SK-N-SH treated with all-trans-retinoic acid at 6 μM for 48 hours (cell line): ENCODE results near the gene ERP44.

ENCODE experiments used
- BACH2 ChIP-seq: fragments of 250-450 bp; sonication (Bioruptor Pico); IDR thresholded peaks from 2 replicates; pipeline ENCODE4 v1.9.0; 2021; ENCODE audit warnings: mild to moderate bottlenecking, borderline replicate concordance
- CREB5 ChIP-seq: fragments of 250-450 bp; sonication (Bioruptor Pico); IDR thresholded peaks from 2 replicates; pipeline ENCODE4 v1.5.1; 2020; ENCODE audit warnings: low read depth, mild to moderate bottlenecking, moderate library complexity
- CSDC2 ChIP-seq: fragments of 250-450 bp; sonication (Bioruptor Pico); IDR thresholded peaks from 2 replicates; pipeline ENCODE4 v1.5.0; 2020; ENCODE audit warnings: mild to moderate bottlenecking, moderate library complexity
- ESRRG ChIP-seq: fragments of 250-450 bp; sonication (Bioruptor Pico); IDR thresholded peaks from 2 replicates; pipeline ENCODE4 v1.6.1; 2021; ENCODE audit warnings: mild to moderate bottlenecking
- GLIS3 ChIP-seq: fragments of 250-450 bp; sonication (Bioruptor Pico); IDR thresholded peaks from 2 replicates; pipeline ENCODE4 v1.5.0; 2020; ENCODE audit warnings: mild to moderate bottlenecking, moderate library complexity
- ISL1 ChIP-seq: fragments of 250-450 bp; sonication (Bioruptor Pico); IDR thresholded peaks from 2 replicates; pipeline ENCODE4 v2.1.2; 2022; ENCODE audit warnings: mild to moderate bottlenecking, moderate library complexity
- PATZ1 ChIP-seq: fragments of 250-450 bp; sonication (Bioruptor Pico); IDR thresholded peaks from 2 replicates; pipeline ENCODE4 v1.8.0; 2020; ENCODE audit warnings: mild to moderate bottlenecking, moderate library complexity, borderline replicate concordance
- POU6F1 ChIP-seq: fragments of 250-450 bp; sonication (Bioruptor Pico); IDR thresholded peaks from 2 replicates; pipeline ENCODE4 v1.8.0; 2021; ENCODE audit warnings: low read depth, mild to moderate bottlenecking, moderate library complexity, borderline replicate concordance
- RARB ChIP-seq: fragments of 250-450 bp; sonication (Bioruptor Pico); IDR thresholded peaks from 2 replicates; pipeline ENCODE4 v1.8.0; 2021; ENCODE audit warnings: mild to moderate bottlenecking, moderate library complexity
- TOX ChIP-seq: fragments of 250-450 bp; sonication (Bioruptor Pico); IDR thresholded peaks from 2 replicates; pipeline ENCODE4 v1.8.0; 2021; ENCODE audit warnings: mild to moderate bottlenecking, moderate library complexity, borderline replicate concordance
- ZC3H10 ChIP-seq: fragments of 250-450 bp; sonication (Bioruptor Pico); IDR thresholded peaks from 2 replicates; pipeline ENCODE4 v1.5.1; 2021; ENCODE audit warnings: mild to moderate bottlenecking, moderate library complexity
- ZFP30 ChIP-seq: fragments of 450-650 bp; formaldehyde crosslinking; IDR thresholded peaks from 2 replicates; pipeline ENCODE4 v1.5.0; 2022; ENCODE audit warnings: mild to moderate bottlenecking, moderate library complexity
- ZNF70 ChIP-seq: fragments of 450-650 bp; formaldehyde crosslinking; IDR thresholded peaks from 2 replicates; pipeline ENCODE4 v1.5.0; 2020; ENCODE audit warnings: mild to moderate bottlenecking, moderate library complexity
- TF ChIP-seq, protein P1 (sequence below): fragments of 250-450 bp; sonication (Bioruptor Pico); IDR thresholded peaks from 2 replicates; pipeline ENCODE4 v1.5.0; 2020; ENCODE audit warnings: mild to moderate bottlenecking, moderate library complexity

- TF ChIP-seq, protein P1, sequence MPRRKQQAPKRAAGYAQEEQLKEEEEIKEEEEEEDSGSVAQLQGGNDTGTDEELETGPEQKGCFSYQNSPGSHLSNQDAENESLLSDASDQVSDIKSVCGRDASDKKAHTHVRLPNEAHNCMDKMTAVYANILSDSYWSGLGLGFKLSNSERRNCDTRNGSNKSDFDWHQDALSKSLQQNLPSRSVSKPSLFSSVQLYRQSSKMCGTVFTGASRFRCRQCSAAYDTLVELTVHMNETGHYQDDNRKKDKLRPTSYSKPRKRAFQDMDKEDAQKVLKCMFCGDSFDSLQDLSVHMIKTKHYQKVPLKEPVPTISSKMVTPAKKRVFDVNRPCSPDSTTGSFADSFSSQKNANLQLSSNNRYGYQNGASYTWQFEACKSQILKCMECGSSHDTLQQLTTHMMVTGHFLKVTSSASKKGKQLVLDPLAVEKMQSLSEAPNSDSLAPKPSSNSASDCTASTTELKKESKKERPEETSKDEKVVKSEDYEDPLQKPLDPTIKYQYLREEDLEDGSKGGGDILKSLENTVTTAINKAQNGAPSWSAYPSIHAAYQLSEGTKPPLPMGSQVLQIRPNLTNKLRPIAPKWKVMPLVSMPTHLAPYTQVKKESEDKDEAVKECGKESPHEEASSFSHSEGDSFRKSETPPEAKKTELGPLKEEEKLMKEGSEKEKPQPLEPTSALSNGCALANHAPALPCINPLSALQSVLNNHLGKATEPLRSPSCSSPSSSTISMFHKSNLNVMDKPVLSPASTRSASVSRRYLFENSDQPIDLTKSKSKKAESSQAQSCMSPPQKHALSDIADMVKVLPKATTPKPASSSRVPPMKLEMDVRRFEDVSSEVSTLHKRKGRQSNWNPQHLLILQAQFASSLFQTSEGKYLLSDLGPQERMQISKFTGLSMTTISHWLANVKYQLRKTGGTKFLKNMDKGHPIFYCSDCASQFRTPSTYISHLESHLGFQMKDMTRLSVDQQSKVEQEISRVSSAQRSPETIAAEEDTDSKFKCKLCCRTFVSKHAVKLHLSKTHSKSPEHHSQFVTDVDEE (CRISPR knock-in tag) = no peak
- no peak for TF ChIP-seq ESRRG (CRISPR knock-in tag)
- no peak for TF ChIP-seq ZFP30 (CRISPR knock-in tag)
- TF ChIP-seq TOX (CRISPR knock-in tag) = no peak
- TF ChIP-seq ISL1 = 0 out of 2 replicates have a peak, but pooled peaks have one; percentile 25
- no peak for TF ChIP-seq ZC3H10 (CRISPR knock-in tag)
- TF ChIP-seq CREB5 = no peak
- no peak for TF ChIP-seq CSDC2
- TF ChIP-seq PATZ1 (CRISPR knock-in tag) = no peak
- no peak for TF ChIP-seq ZNF70 (CRISPR knock-in tag)
- TF ChIP-seq GLIS3 (CRISPR knock-in tag) = no peak
- no peak for TF ChIP-seq POU6F1 (CRISPR knock-in tag)
- no peak for TF ChIP-seq BACH2
- no peak for TF ChIP-seq RARB (CRISPR knock-in tag)
These were observed 12.4 kb upstream of the ERP44 start for GRCh38 chr9:100111235-100111634.
